Liver (tissue), 9 donors: Measurements from ENCODE around the gene DOP1B. TPM values are rescaled to one million over a fixed set of nuclear protein-coding genes. Genes with fewer than 3 reads are reported as not detected.

Experiments used
- DNase-seq: peaks from one replicate; pipeline ENCODE4 v3.0.0-alpha.2; 2017; ENCODE audit warnings: low spot score
- H3K27ac ChIP-seq, 2 donors: one replicate each; pipeline ENCODE4 v1.7.0; 2013; ENCODE audit warnings: inconsistent platforms in 2 of 2, low read length in 2 of 2, control low read depth in 1 of 2, low read depth in 1 of 2, mild to moderate bottlenecking in 1 of 2
- H3K27me3 ChIP-seq, 4 donors: one replicate each; pipeline versions ENCODE4 v1.6.1 to v1.7.0; 2013; ENCODE audit warnings: low read length in 3 of 4, inconsistent platforms in 1 of 4, mild to moderate bottlenecking in 1 of 4, moderate library complexity in 1 of 4; ENCODE audit not compliant: control insufficient read depth in 4 of 4, insufficient read depth in 4 of 4
- H3K36me3 ChIP-seq, 4 donors: one replicate each; pipeline versions ENCODE4 v1.6.1 to v1.7.0; 2013; ENCODE audit warnings: low read length in 3 of 4, mild to moderate bottlenecking in 3 of 4, low read depth in 1 of 4, moderate library complexity in 1 of 4; ENCODE audit not compliant: control insufficient read depth in 4 of 4, insufficient read depth in 3 of 4
- H3K4me1 ChIP-seq, 4 donors: one replicate each; pipeline versions ENCODE4 v1.6.1 to v1.7.0; 2013; ENCODE audit warnings: low read length in 3 of 4, mild to moderate bottlenecking in 3 of 4, moderate library complexity in 1 of 4; ENCODE audit not compliant: control insufficient read depth in 4 of 4, insufficient read depth in 4 of 4
- H3K4me3 ChIP-seq, 3 donors: one replicate each; pipeline versions ENCODE4 v1.6.1 to v1.7.0; 2013; ENCODE audit warnings: low read length in 3 of 3, control low read depth in 1 of 3, low read depth in 1 of 3, mild to moderate bottlenecking in 1 of 3
- H3K9ac ChIP-seq, 2 donors: one replicate each; pipeline ENCODE4 v1.7.0; 2013; ENCODE audit warnings: low read length in 2 of 2, mild to moderate bottlenecking in 2 of 2, moderate library complexity in 2 of 2, control low read depth in 1 of 2, low read depth in 1 of 2
- H3K9me3 ChIP-seq, 4 donors: one replicate each; pipeline versions ENCODE4 v1.6.1 to v1.7.0; 2013; ENCODE audit warnings: low read length in 3 of 4; ENCODE audit not compliant: control insufficient read depth in 4 of 4
- ATF3 ChIP-seq: IDR thresholded peaks from 2 replicates; pipeline ENCODE4 v1.6.1; 2016; ENCODE audit warnings: antibody characterized with exemption
- CTCF ChIP-seq: fragments of 150-350 bp; IDR thresholded peaks from 2 replicates; pipeline ENCODE4 v1.5.1; 2017; ENCODE audit warnings: improper control_type of control experiment, low read depth, low read length; ENCODE audit not compliant: missing input control
- EGR1 ChIP-seq, 2 donors: IDR thresholded peaks; 2 replicates each; pipeline ENCODE4 v1.6.1; 2016 to 2018; ENCODE audit warnings: antibody characterized with exemption in 2 of 2, low read depth in 2 of 2
- FOXA1 ChIP-seq: IDR thresholded peaks from 2 replicates; pipeline ENCODE4 v1.6.1; 2016; ENCODE audit warnings: antibody characterized with exemption
- FOXA2 ChIP-seq: IDR thresholded peaks from 2 replicates; pipeline ENCODE4 v1.6.1; 2016; ENCODE audit warnings: antibody characterized with exemption
- GABPA ChIP-seq, 2 donors: IDR thresholded peaks in 1 of 2; conservative IDR thresholded peaks in 1 of 2; 2 replicates each; pipeline ENCODE4 v1.6.1; 2016; ENCODE audit warnings: antibody characterized with exemption in 2 of 2, mild to moderate bottlenecking in 1 of 2, moderate library complexity in 1 of 2
- HNF4A ChIP-seq, 2 donors: conservative IDR thresholded peaks; 2 replicates each; pipeline ENCODE4 v1.6.1; 2016; ENCODE audit warnings: antibody characterized with exemption in 2 of 2, mild to moderate bottlenecking in 2 of 2
- JUND ChIP-seq, 2 donors: IDR thresholded peaks; 2 replicates each; pipeline ENCODE4 v1.6.1; 2016; ENCODE audit warnings: antibody characterized with exemption in 2 of 2
- MAX ChIP-seq: IDR thresholded peaks from 2 replicates; pipeline ENCODE4 v1.6.1; 2016; ENCODE audit warnings: antibody characterized with exemption
- RAD21 ChIP-seq, 2 donors: IDR thresholded peaks; 2 replicates each; pipeline ENCODE4 v1.6.1; 2016; ENCODE audit warnings: antibody characterized with exemption in 2 of 2, mild to moderate bottlenecking in 2 of 2
- REST ChIP-seq: IDR thresholded peaks from 2 replicates; pipeline ENCODE4 v1.6.1; 2016; ENCODE audit warnings: antibody characterized with exemption, mild to moderate bottlenecking
- RXRA ChIP-seq, 2 donors: IDR thresholded peaks; 2 replicates each; pipeline ENCODE4 v1.6.1; 2017 to 2018; ENCODE audit warnings: antibody characterized with exemption in 2 of 2, mild to moderate bottlenecking in 1 of 2
- SP1 ChIP-seq: IDR thresholded peaks from 2 replicates; pipeline ENCODE4 v1.6.1; 2018; ENCODE audit warnings: antibody characterized with exemption, mild to moderate bottlenecking
- YY1 ChIP-seq: IDR thresholded peaks from 2 replicates; pipeline ENCODE4 v1.6.1; 2016; ENCODE audit warnings: antibody characterized with exemption, mild to moderate bottlenecking
- ZBTB33 ChIP-seq: IDR thresholded peaks from 2 replicates; pipeline ENCODE4 v1.6.1; 2016; ENCODE audit warnings: antibody characterized with exemption
- WGBS: extraction: QIAGEN DNeasy Blood & Tissue Kit; methylation state at CpG from one replicate; pipeline ENCODE4 v1.1.7; 2013; 5-methylcytosine and 5-hydroxymethylcytosine counted together
- polyA plus RNA-seq, 2 donors: library from polyadenylated mRNA; stranded (reverse) in 1 of 2; unstranded in 1 of 2; fragments of 200-250 nt in 1 of 2; fragments of >200 nt in 1 of 2; fragmentation: Nextera tagmentation in 1 of 2; extraction: Ambion mirVana in 1 of 2; gene quantifications; one replicate each; pipeline versions ENCODE4 v1.2.1 to v1.2.3, GENCODE V29; 2013 to 2015
- total RNA-seq, 2 donors: library from RNA; depleted of rRNA; stranded (reverse); fragments of >200 nt; gene quantifications; one replicate each; pipeline ENCODE4 v1.2.3, GENCODE V29; 2014
- donor health status: healthy.
- donor health status: healthy.
- donor health status: healthy.
- donor health status: healthy.
- donor health status: healthy.

DOP1B gene
- total and polyA plus RNA-seq, 4 donors: 5.8 to 7.1 (median 6.3) TPM

- H3K36me3 ChIP-seq: peaks cover 0 to 2% (median 0%) of the 10 kb centered on the region in 4 donors
- no peak overlapping the region for H3K9ac ChIP-seq
- peaks cover 4 to 18% (median 8%) of the 10 kb centered on the region in 4 donors for H3K4me1 ChIP-seq
- no peaks in the 10 kb centered on the region for H3K27me3 ChIP-seq
- no peak overlapping the region for H3K27ac ChIP-seq
- H3K9me3 ChIP-seq: no peaks in the 10 kb centered on the region
- TF ChIP-seq FOXA2: no peak
- DNase-seq: no peak
- H3K4me3 ChIP-seq: no peak overlapping the region
- WGBS: 88% methylated on average over 11 of the region's 11 CpGs
Observed at GRCh38 chr21:36165356-36165755, 8.7 kb downstream of the DOP1B start.

GRCh38 chr21:36166705-36167104 is 10.1 kb downstream of the DOP1B start:
- Histone ChIP-seq H3K9me3 (no peaks in the 10 kb centered on the region), H3K27ac (no peak overlapping the region), H3K36me3 (peaks cover 0 to 2% (median 0%) of the 10 kb centered on the region in 4 donors), H3K27me3 (no peaks in the 10 kb centered on the region), H3K4me3 (no peak overlapping the region), H3K4me1 (peaks cover 4 to 22% (median 8%) of the 10 kb centered on the region in 4 donors), H3K9ac (no peak overlapping the region)
- no peak for TF ChIP-seq CTCF
- TF ChIP-seq RXRA (IDR thresholded peaks at IDR 0.05): no peak
- no peak for TF ChIP-seq MAX
- no peak for TF ChIP-seq GABPA (IDR thresholded peaks at IDR 0.05 in 1 of 2, conservative IDR thresholded peaks at IDR 0.05 in 1 of 2)
- no peak for TF ChIP-seq EGR1 (IDR thresholded peaks at IDR 0.05; ENCODE audit: low read depth in 2 of 2)
- TF ChIP-seq FOXA1: no peak
- TF ChIP-seq ZBTB33: no peak
- no peak for TF ChIP-seq JUND (IDR thresholded peaks at IDR 0.05)
- no peak for TF ChIP-seq YY1
- TF ChIP-seq SP1: no peak
- no peak for TF ChIP-seq REST
- TF ChIP-seq FOXA2: no peak
- TF ChIP-seq RAD21 (IDR thresholded peaks at IDR 0.05): no peak
- TF ChIP-seq HNF4A (conservative IDR thresholded peaks at IDR 0.05): no peak
- no peak for TF ChIP-seq ATF3
- WGBS: 88% methylated on average over 7 of the region's 7 CpGs
- no peak for DNase-seq
